Measurements from ENCODE around the gene SMIM10L2A. TPM values are rescaled to one million over a fixed set of nuclear protein-coding genes. Genes with fewer than 3 reads are reported as not detected.

SMIM10L2A gene
- total RNA-seq, 1 experiment from 2014 or later: 18.3 TPM

DNA sequence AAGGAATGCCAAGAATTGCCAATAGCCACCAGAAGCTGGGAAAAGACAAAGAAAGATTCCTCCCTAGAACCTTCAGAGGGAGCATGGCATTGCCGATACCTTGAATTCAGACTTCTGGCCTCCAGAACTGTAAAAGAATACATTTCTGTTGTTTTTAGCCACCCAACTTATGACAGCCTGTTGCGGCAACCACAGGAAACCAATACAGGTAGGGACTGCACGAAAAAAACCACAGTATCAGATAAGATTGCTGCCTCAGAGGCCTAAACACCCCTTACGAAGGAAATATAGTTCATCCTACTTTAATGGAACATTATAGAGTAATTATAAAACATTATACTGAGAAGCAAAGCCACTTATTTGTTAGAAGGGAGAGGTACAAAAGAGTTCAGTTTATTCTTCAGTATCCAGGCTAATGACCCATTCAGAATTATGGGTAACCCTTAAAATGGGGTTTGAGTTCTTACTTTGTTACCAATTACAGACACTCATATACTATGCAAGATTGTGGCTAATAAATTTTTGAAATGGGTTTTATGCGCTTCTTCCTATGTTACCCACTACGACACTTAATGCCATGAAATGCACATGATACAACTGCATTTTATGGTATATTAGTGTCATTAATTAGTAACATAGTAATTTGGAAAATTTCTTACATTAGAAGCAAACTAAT is 37.4 kb upstream of the SMIM10L2A start:
- Histone ChIP-seq H2BK15ac (ENCODE audit: low read depth, low read length) (no peak overlapping the region), H3K14ac (ENCODE audit: insufficient read depth, low read length) (no peak overlapping the region), H4K20me1 (ENCODE audit: control insufficient read depth, insufficient read depth, insufficient read length) (no peaks in the 10 kb centered on the region), H3K4me2 (ENCODE audit: insufficient read depth, insufficient read length, low read length) (no peak overlapping the region), H2BK120ac (ENCODE audit: low read depth, low read length, poor library complexity, severe bottlenecking) (no peak overlapping the region), H2BK12ac (ENCODE audit: insufficient read length, low read depth, low read length) (no peak overlapping the region), H2AFZ (ENCODE audit: low read length) (no peak overlapping the region), H3K9ac (ENCODE audit: extremely low read depth, insufficient read length, low read length) (no peak overlapping the region), H3K4ac (ENCODE audit: low read depth, low read length) (no peak overlapping the region), H4K8ac (replicated peaks; ENCODE audit: insufficient read length, low read depth, low read length) (no peak overlapping the region), H2BK20ac (ENCODE audit: low read depth, low read length, poor library complexity, severe bottlenecking) (no peak overlapping the region), H2BK5ac (ENCODE audit: insufficient read length, low read length) (no peak overlapping the region), H3K79me1 (ENCODE audit: insufficient read depth, low read depth, low read length, poor library complexity, severe bottlenecking) (no peaks in the 10 kb centered on the region), H3K23ac (ENCODE audit: insufficient read length, low read depth, low read length) (no peak overlapping the region), H2AK5ac (ENCODE audit: insufficient read length, low read length) (no peak overlapping the region), H3K9me3 (ENCODE audit: control insufficient read depth, low read depth, low read length) (peaks cover 30% of the 10 kb centered on the region), H4K91ac (ENCODE audit: insufficient read length, low read depth, low read length) (no peak overlapping the region), H3K56ac (ENCODE audit: insufficient read length, low read depth, low read length) (no peak overlapping the region), H3K4me1 (ENCODE audit: insufficient read depth, low read length) (no peaks in the 10 kb centered on the region; the same call in 1 of the 2 replicates), H3K27me3 (ENCODE audit: insufficient read depth, low read length) (no peaks in the 10 kb centered on the region), H3K79me2 (ENCODE audit: insufficient read depth, low read length) (no peaks in the 10 kb centered on the region), H3K27ac (ENCODE audit: insufficient read length, low read depth, low read length) (no peak overlapping the region), H3T11ph (ENCODE audit: low read length) (no peak overlapping the region), H3K18ac (ENCODE audit: insufficient read length, low read depth, low read length) (no peak overlapping the region), H4K5ac (ENCODE audit: insufficient read length, low read depth, low read length) (no peak overlapping the region), H3K23me2 (ENCODE audit: insufficient read length, low read depth, low read length, poor library complexity, severe bottlenecking) (no peaks in the 10 kb centered on the region)
- DNase-seq: no peak
- Mint-ChIP-seq H3K9me3 (peaks cover 49 to 50% of the 10 kb centered on the region in 2 experiments), H3K36me3 (ENCODE audit: insufficient read depth in 1 of 3, low read depth in 3 of 3) (peaks cover 0 to 8% (median 5%) of the 10 kb centered on the region in 3 experiments; a peak in 4 of 7 replicates), H3K4me1 (peaks cover 6 to 15% of the 10 kb centered on the region in 2 experiments), H3K4me3 (no peak overlapping the region), H3K27ac (no peak overlapping the region), H3K27me3 (ENCODE audit: low read depth) (no peaks in the 10 kb centered on the region)
- TF ChIP-seq, protein P1, sequence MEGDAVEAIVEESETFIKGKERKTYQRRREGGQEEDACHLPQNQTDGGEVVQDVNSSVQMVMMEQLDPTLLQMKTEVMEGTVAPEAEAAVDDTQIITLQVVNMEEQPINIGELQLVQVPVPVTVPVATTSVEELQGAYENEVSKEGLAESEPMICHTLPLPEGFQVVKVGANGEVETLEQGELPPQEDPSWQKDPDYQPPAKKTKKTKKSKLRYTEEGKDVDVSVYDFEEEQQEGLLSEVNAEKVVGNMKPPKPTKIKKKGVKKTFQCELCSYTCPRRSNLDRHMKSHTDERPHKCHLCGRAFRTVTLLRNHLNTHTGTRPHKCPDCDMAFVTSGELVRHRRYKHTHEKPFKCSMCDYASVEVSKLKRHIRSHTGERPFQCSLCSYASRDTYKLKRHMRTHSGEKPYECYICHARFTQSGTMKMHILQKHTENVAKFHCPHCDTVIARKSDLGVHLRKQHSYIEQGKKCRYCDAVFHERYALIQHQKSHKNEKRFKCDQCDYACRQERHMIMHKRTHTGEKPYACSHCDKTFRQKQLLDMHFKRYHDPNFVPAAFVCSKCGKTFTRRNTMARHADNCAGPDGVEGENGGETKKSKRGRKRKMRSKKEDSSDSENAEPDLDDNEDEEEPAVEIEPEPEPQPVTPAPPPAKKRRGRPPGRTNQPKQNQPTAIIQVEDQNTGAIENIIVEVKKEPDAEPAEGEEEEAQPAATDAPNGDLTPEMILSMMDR (conservative IDR thresholded peaks at IDR 0.05): no peak
- WGBS (ENCODE audit: extremely low coverage, insufficient read length, low lambda C conversion rate): no CpG with 5 or more reads among the region's 6 CpGs
